Stimulated activated CD8-positive, alpha-beta memory T cell treated with anti-CD3 and anti-CD28 coated beads, Interleukin-12 subunit alpha, Interleukin-12 subunit beta, amount 100 ng/mL, for 4 hours (primary cell): Measurements from ENCODE around the gene UXT.

ENCODE experiments used
- DNase-seq: peaks from one replicate; pipeline ENCODE4 v3.0.0-alpha.2; 2020; ENCODE audit warnings: low read depth

Gene UXT

DNA sequence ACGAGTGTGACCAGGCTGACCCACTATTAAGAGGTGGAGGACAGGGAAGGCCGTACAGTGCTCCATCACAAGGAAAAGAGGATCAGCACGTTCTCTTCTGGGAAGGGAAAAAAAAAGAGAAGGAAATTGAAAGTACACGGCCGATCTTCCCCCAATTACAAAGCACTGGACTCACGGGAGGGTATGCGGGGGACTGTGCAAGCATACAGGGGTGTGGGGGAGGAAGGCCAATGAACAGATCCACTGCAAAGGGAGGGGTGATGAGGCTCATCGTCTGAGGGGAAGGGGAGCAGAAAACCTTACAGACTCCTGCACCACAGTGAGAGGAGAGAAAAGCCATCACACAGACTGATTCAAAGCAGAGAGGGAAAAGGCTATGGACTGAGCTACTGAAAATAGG, 9.7 kb downstream of the UXT start:
- no peak for DNase-seq

- no peak for DNase-seq
These were observed 10.6 kb downstream of the UXT start for GRCh38 chrX:47648376-47648775.

DNA sequence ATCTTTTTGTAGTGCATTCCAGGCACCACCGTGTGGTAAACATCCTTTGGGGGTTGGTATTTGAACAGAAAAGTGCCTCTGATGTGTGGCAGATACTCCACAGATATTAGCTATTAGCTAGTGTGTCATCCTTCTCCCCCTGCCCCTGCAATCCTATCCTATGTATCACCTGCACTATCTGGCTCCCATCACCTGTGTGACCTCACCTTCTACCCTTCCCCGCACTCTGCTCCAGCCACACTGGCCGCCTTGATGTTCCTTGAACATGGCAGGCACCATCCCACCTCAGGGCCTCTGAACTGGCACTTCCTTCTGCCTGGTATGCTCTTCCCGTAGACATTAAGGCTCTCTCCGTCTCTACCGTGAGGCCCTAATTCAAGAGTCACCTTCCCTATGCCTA, 12.3 kb downstream of the UXT start:
- no peak for DNase-seq

DNA sequence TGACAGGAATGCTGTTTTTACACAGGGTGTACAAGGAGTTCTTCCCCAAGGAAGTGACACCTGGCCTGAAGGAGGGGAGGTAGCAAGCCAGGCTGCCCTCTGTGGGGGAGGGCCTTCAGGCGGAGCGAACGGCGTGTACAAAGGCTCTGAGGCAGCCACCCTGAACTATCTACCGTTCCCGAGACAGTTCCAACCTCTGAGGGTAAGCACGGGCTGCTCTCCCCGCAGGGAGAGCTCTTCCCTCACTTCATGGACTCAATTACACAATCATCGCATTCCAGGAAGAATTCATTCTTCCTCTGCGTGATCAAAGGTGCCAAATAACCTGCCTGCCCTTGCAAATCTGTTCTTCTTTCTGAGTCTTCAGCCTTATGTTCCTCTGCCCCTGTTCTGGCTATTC, 13.4 kb downstream of the UXT start:
- DNase-seq, result no peak

- DNase-seq, result no peak
These were observed 14.4 kb downstream of the UXT start for GRCh38 chrX:47644557-47645091.

GRCh38 chrX:47643926-47644325, 15.1 kb downstream of the UXT start:
- DNase-seq, result no peak

DNA sequence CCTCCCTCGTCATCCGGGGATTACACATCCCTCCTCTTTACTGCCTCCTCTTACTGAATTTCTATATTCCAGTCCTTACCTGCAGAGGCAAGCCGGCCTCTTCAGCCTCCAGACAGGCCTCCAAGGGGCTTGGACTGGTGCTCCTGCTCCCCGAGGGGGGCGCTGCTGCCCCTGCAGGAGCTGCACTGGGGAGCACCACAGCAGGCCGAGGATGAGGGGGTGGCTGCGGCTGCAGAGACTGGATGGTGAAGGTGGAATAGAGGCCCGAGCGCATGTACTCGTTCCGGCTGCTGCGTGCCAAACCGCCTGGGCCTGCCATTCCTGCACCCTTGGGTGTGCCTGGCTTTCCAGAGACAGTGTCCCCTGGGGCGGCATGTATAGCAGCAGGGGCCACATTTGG, 20.2 kb downstream of the UXT start:
- no peak for DNase-seq

- no peak for DNase-seq
These were observed 21.3 kb downstream of the UXT start for GRCh38 chrX:47637546-47638195.

DNA sequence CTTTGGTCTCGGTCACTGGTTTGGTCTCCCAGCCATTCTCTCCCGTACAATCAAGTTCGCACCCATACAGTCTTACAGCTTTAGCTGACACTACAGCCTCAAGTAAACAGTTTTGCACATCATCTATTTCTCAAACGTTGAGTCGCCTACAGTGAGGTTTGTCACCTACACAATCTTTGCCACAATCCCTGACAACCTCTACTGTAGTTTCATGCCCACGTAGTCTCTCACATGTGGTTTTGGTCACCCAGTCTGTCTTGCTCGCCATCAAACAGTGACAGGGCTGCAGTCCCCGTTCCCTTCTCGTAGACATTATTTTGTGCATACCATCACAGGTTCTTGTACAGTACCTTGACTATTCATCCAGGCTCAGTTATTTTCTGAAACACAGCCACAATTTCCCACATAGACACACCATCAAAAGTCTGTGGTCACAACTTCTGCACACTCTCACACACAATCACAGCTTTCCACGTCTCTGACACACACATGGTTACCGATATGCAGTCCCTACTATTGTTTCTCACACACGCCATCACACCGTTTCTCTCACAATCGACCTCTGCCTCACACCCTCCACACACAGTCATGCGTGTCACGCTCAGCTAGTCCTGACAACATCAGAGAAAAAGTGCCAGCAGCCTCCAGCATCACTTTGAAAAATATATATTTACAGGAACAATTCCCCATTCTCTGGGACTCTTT, 24.0 kb downstream of the UXT start:
- DNase-seq, result no peak

DNA sequence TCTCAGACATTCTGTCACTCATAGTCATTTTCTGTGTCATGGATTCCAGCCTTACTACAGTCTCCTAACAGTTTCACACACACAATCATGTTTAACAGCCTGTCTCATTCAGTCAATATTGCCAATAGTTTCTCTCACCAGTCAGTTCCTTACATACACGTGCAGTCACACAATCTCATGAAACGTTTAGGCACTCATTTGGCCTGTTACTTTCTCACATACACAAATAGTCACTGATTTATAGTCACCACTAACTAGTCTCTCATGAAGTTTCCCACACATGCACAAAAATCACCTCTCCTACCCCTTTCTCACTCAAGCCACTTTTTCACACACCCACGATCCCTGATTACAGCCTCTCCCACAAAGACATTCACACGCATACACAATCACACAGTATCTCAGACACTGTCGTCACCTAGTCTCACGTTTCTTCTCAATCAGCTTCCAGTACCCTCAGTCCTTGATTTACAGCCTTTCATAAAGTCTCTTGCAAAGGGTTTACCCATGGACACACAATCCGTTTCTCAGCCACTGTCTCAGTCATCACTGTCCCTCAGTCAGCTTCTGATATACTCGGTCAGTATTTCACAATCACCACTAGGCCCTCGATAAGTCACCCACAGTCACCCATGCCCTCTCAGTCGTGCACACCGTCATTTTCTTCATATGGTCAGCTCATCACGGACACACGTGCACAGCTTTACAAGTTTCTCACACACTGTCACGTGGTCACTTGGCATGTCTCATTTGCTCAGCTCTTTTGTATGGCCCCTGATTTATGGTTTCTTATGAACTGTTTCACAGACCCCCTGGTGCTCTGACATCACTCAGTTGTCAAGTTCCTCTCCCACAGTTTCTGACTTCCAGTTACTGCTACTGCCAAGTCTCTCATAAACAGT, 25.0 kb downstream of the UXT start:
- DNase-seq, result no peak

GRCh38 chrX:47632666-47633065, 26.3 kb downstream of the UXT start:
- no peak for DNase-seq

GRCh38 chrX:47631676-47632075, 27.3 kb downstream of the UXT start:
- no peak for DNase-seq

GRCh38 chrX:47629419-47630200, 29.4 kb downstream of the UXT start, which contains the start of gene CFP:
Gene CFP, minus strand, starts transcription at chrX:47629930. Its CDS starts 86 bp downstream, at chrX:47629844.
- DNase-seq, result no peak

DNA sequence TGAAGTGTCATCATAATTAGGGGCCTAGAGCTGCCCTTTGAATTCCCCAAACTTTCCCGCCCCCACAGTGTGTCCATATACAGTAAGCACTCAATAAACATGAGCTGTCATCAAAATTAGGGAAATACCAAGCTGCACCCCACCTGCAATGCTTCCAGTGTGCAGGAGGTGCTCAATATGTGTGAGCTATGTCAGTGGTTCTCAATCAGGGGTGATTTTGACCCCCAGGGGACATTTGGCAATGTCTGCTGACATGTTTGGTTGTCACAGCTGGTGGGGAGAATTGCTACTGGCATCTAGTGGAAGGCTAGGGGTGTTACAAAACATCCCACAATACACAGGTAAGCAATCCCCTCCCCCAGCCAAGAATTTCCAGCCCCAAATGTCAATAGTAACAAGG, 30.0 kb downstream of the UXT start:
- DNase-seq, result no peak

DNA sequence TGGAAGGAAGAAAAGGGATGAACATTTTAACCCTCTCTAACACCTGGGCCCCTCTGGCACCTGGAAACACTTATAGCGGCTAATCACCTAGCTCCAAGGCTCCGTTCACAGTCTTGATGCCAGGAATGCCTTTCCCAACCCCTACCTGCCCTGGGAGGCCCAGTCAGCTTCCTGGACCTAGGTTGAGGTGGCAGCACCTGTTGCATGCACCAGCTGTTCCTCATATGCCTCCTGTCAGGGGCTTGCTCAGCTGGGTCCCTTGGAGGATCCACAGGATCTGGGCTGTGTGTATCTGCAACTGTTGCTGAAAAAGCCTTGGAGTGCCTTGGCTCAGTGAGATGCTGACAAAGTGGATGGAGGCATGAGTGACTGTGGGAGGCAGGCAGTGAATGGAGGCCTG, 33.6 kb downstream of the UXT start:
- no peak for DNase-seq

DNA sequence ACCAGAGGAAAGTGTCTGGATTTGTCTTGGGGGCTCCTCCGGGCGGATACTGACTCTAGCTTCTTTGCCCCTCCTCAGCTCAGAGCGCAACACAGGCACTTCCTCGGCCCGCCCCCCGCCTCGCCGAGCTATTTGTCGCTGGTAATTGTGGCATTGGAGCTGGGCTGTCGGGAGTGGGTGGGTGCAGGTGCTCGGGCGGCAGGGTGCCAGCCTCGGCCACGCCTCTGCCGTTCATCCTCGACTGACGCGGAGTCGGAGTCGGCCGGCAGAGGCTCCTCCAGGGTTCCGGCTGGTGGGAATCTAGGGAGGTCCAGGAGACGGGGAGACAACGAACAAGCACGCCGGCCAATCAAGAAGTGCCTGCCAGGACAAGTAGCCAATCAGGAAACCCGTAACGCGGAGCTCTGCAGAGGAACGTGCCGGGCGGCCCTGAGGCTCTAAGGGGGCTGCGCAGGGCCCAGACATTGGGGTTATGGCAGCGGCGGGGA, 35.4 kb downstream of the UXT start:
- DNase-seq, result no peak

DNA sequence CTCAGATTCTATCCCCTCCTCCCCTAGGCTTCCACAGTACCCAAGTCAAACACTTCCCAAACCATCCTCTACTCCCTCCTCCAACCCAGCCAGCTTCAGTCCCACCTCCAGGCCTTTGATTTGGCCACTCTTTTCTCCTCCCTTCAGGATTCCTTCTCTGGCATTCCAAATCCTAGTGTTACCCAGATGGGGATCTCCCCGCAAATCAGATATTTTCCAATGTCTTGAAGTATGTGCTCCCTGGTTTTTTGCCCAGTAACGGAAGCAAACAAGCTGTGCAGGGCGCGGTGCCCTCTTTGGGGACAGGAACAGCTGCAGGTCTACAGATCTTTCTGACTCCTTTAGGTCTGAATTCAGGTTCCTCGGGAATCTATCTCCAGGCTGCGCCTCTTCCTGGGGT, 37.1 kb downstream of the UXT start:
- DNase-seq, result no peak

DNA sequence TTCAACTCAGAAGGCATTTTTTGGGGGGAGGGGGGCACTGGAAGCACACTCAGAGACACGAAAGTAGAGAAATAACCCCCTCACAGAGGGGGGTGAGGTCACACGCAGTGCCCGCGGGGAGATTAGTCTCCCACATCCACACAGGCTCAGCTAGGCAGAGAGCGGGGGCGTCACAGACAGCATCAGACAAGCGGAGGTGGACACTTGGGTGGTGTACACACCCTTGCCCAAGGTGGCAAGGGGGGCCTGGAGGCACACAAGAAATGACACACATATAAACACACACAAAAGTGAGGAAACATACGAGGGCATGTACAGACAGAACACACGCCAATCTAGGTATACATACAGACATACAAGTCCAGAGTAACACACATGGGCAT, 38.7 kb downstream of the UXT start:
- no peak for DNase-seq

DNA sequence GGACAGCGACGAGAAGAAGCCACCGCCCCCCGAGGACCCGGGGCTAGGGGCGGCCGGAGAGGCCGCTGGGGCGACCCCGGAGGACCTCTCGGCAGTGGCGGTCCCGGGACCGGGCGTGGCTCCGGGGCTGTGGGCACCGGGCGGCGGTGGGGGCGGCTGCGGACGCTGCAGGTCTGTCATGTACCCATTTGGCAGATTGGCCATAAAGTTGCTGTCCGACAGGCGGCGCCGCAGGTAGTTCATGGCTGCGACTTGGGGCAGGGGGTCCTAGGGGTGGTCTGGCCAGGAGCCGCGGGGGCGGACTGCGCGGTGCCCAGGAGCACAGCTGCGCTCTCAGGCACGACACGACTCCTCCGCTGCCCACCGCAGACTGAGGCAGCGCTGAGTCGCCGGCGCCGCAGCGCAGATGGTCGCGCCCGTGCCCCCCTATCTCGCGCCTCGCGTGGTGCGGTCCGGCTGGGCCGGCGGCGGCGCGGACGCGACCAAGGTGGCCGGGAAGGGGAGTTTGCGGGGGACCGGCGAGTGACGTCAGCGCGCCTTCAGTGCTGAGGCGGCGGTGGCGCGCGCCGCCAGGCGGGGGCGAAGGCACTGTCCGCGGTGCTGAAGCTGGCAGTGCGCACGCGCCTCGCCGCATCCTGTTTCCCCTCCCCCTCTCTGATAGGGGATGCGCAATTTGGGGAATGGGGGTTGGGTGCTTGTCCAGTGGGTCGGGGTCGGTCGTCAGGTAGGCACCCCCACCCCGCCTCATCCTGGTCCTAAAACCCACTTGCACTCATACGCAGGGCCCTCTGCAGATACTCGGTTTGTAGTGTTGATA, 39.3 kb downstream of the UXT start, which contains the start of gene SYN1:
TSS of gene SYN1 (minus strand) at position 372 of the 817 bp plus-strand sequence. CDS start at position 243, 129 bp downstream.
- peak; percentile 66 for DNase-seq

DNA sequence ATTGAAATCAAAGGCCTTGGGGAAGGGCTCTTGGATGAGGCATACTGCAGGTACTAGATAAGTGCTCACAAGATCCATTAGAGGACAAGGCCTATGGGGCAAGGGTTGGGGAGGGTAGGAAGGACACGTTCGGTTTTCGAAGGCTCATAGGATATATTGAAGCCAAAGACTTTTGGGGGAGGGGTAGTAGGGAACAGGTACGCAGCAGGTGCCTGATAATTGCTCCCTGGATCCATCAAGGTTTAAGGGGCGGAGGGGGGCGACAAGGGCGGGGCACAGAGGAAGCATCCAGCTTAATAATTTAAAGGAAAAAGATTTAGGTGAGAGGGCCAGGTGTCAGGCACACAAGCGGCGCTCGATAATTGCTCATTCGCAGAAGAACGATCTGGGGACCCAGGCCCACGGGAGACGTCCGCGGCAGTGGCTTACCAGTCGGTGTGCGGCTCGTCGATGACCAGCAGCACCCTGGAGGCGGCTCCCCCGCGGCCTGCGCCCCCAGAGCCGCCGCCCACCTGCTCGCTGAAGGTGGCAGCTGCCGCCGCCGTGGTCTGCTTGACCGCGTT, 40.0 kb downstream of the UXT start:
- DNase-seq, result no peak
